ENCODE measurements around the gene BORCS5. TPM values are rescaled to one million over a fixed set of nuclear protein-coding genes. Genes with fewer than 3 reads are reported as not detected.
"Not testable (repeated sequence)": the region's sequence is repeated elsewhere in the genome, so short reads cannot be mapped to it uniquely, and the experiment has no call there.

BORCS5 gene
- total RNA-seq, 1 experiment from 2014 or later = 6.4 TPM

DNA sequence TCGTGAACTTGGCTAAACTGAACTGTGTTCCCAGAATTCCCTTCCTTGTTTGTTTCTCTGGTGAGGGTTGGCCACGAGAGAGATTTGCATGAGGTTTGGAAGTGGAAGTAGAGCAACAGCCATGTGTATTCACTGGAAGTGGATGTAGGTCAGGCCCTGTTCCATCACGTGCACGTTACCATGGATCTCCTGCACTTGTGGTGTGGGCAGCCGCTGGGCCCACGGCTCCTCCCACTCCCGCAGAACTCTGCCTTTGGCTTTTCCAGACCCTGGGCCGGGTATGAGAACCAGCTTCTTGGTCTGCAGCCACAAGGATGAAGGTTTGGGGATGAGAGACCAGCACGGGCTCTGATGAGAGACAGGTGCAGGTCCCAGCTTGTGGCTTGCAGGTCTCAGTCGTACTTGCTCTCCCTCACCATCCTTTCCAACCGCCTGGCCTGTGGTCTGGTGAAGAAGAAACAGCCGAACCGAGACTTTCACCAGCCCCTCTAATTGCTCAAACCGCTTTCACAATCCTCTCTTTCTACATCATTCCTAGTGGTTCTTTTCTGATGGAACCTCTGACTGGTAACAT is 110.9 kb downstream of the BORCS5 start:
- no peaks in the 10 kb centered on the region for H3K9me2 ChIP-seq (replicated peaks; ENCODE audit: insufficient read depth, low read length)
- no peaks in the 10 kb centered on the region for H3K4me1 ChIP-seq (ENCODE audit: low read length)
- H3K9ac ChIP-seq (ENCODE audit: low read length) = no peak overlapping the region
- H3K9me3 ChIP-seq (ENCODE audit: low read length) = no peaks in the 10 kb centered on the region
- no peak overlapping the region for H3K27ac ChIP-seq (ENCODE audit: low read length)
- H2AFZ ChIP-seq (ENCODE audit: low read length) = no peak overlapping the region
- H3K4me3 ChIP-seq (ENCODE audit: low read length) = no peak overlapping the region
- H4K20me1 ChIP-seq (ENCODE audit: insufficient read depth, low read depth, low read length) = no peaks in the 10 kb centered on the region
- no peak overlapping the region for H3K4me2 ChIP-seq (ENCODE audit: low read depth, low read length, poor library complexity, severe bottlenecking)
- H3K36me3 ChIP-seq (ENCODE audit: insufficient read depth, low read length) = no peaks in the 10 kb centered on the region
- H3K27me3 ChIP-seq (ENCODE audit: low read length) = no peaks in the 10 kb centered on the region
- no peaks in the 10 kb centered on the region for H3K79me2 ChIP-seq (ENCODE audit: low read length)
- no peak for DNase-seq

DNA sequence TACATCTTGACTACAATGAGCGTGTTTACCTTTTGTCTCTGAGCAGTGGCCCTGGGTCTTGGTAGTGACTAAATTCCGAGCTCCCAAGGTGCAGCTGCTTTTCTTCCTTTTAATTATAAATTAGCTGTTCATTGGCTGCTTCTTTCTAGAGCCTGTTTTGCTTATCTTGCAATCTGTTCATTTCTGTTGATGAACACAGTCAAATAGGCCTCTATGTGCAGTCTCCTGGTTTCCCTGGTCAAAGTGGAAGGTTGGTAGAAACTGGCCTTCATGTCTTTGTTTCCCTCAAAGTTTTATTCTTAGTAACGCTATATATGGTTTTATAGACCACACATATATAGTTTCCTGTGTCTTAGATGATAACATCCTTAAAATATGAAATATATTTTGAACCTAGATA is 111.7 kb downstream of the BORCS5 start:
- Histone ChIP-seq H3K9me2 (replicated peaks; ENCODE audit: insufficient read depth, low read length) (no peaks in the 10 kb centered on the region), H3K79me2 (ENCODE audit: low read length) (no peaks in the 10 kb centered on the region), H4K20me1 (ENCODE audit: insufficient read depth, low read depth, low read length) (no peaks in the 10 kb centered on the region), H2AFZ (ENCODE audit: low read length) (no peak overlapping the region), H3K36me3 (ENCODE audit: insufficient read depth, low read length) (no peaks in the 10 kb centered on the region), H3K9me3 (ENCODE audit: low read length) (no peaks in the 10 kb centered on the region), H3K4me1 (ENCODE audit: low read length) (no peaks in the 10 kb centered on the region), H3K27ac (ENCODE audit: low read length) (no peak overlapping the region), H3K27me3 (ENCODE audit: low read length) (no peaks in the 10 kb centered on the region), H3K9ac (ENCODE audit: low read length) (no peak overlapping the region), H3K4me3 (ENCODE audit: low read length) (no peak overlapping the region), H3K4me2 (ENCODE audit: low read depth, low read length, poor library complexity, severe bottlenecking) (no peak overlapping the region)
- no peak for DNase-seq

DNA sequence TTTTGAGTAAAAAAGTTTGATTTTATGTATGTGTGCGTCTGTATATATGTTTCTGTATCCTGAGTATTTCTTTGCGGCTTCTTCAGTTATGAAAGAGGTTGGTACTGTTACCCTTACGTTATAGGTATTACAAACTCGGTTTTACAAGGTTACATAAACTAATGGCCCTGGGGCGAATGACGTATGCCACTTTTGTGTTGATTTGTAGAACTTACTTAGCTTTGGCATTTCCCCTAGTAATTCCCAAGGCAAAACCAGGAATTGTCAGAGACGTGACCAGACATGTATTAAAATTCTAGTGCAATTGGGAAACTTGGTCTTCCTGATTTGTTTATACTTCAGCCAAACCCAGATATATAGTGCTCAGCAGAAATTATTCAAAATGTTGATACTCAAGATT is 112.5 kb downstream of the BORCS5 start:
- Histone ChIP-seq H3K9me3 (ENCODE audit: low read length) (no peaks in the 10 kb centered on the region), H4K20me1 (ENCODE audit: insufficient read depth, low read depth, low read length) (no peaks in the 10 kb centered on the region), H3K4me1 (ENCODE audit: low read length) (no peaks in the 10 kb centered on the region), H3K4me2 (ENCODE audit: low read depth, low read length, poor library complexity, severe bottlenecking) (no peak overlapping the region), H3K4me3 (ENCODE audit: low read length) (no peak overlapping the region), H3K27ac (ENCODE audit: low read length) (no peak overlapping the region), H3K27me3 (ENCODE audit: low read length) (no peaks in the 10 kb centered on the region), H2AFZ (ENCODE audit: low read length) (no peak overlapping the region), H3K79me2 (ENCODE audit: low read length) (no peaks in the 10 kb centered on the region), H3K9me2 (replicated peaks; ENCODE audit: insufficient read depth, low read length) (no peaks in the 10 kb centered on the region), H3K36me3 (ENCODE audit: insufficient read depth, low read length) (no peaks in the 10 kb centered on the region), H3K9ac (ENCODE audit: low read length) (no peak overlapping the region)
- DNase-seq = no peak

DNA sequence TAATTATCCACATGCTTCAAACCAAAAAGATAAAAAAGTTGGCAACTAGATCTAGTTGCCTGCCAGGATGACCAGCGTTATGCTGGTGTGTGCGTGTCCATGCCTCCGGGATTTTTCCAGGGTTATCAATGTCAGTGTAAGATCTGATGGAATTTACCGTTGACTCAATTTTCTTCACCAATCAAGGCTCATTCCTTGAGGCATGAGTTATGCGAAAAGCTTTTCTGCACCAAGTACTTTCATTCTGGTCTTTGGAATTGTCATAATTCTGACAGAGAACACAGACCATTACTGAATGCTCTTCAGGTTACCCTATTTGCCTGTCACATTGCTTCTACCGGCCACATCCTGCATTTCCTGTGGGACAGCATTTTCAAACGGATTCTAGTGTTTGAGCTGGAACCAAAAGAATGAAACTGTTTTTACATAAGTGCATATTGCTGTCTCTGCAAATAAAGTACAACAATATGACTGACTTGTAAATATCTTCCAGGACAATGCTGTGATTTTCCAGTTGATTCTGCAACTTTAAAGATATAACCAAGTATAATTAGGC is 114.0 kb downstream of the BORCS5 start:
- Histone ChIP-seq H2AFZ (ENCODE audit: low read length) (no peak overlapping the region), H3K36me3 (ENCODE audit: insufficient read depth, low read length) (no peaks in the 10 kb centered on the region), H3K27ac (ENCODE audit: low read length) (no peak overlapping the region), H3K4me1 (ENCODE audit: low read length) (no peaks in the 10 kb centered on the region), H3K9ac (ENCODE audit: low read length) (no peak overlapping the region), H3K4me2 (ENCODE audit: low read depth, low read length, poor library complexity, severe bottlenecking) (no peak overlapping the region), H3K9me2 (replicated peaks; ENCODE audit: insufficient read depth, low read length) (no peaks in the 10 kb centered on the region), H3K79me2 (ENCODE audit: low read length) (no peaks in the 10 kb centered on the region), H3K9me3 (ENCODE audit: low read length) (no peaks in the 10 kb centered on the region), H3K27me3 (ENCODE audit: low read length) (no peaks in the 10 kb centered on the region), H3K4me3 (ENCODE audit: low read length) (no peak overlapping the region), H4K20me1 (ENCODE audit: insufficient read depth, low read depth, low read length) (0 out of 2 replicates have a peak, but pooled peaks cover 3% of the 10 kb centered on the region)
- DNase-seq = no peak

DNA sequence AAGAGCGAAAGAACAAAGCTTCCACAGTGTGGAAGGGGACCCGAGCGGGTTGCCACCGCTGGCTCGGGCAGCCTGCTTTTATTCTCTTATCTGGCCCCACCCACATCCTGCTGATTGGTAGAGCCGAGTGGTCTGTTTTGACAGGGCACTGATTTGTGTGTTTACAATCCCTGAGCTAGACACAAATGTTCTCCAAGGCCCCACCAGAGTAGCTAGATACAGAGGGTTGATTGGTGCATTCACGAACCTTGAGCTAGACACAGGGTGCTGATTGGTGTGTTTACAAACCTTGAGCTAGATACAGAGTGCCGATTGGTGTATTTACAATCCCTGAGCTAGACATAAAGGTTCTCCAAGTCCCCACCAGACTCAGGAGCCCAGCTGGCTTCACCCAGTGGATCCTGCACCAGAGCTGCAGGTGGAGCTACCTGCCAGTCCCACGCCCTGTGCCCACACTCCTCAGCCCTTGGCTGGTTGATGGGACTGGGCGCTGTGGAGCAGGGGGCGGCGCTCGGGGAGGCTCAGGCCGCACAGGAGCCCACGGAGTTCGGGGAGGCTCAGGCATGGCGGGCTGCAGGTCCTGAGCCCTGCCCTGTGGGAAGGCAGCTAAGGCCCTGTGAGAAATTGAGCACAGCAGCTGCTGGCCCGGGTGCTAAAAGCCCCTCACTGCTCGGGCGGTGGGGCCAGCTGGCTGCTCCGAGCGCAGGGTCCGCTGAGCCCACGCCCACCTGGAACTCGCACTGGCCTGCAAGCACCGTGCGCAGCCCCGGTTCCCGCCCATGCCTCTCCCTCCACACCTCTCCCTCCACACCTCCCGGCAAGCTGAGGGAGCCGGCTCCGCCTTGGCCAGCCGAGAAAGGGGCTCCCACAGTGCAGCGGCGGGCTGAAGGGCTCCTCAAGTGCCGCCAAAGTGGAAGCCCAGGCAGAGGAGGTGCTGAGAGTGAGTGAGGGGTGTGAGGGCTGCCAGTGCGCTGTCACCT is 115.4 kb downstream of the BORCS5 start:
- not testable (repeated sequence) for H3K4me1 ChIP-seq (ENCODE audit: low read length); H2AFZ ChIP-seq (ENCODE audit: low read length); H3K4me2 ChIP-seq (ENCODE audit: low read depth, low read length, poor library complexity, severe bottlenecking); H3K9ac ChIP-seq (ENCODE audit: low read length); H4K20me1 ChIP-seq (ENCODE audit: insufficient read depth, low read depth, low read length); H3K9me3 ChIP-seq (ENCODE audit: low read length); H3K36me3 ChIP-seq (ENCODE audit: insufficient read depth, low read length); H3K4me3 ChIP-seq (ENCODE audit: low read length); H3K9me2 ChIP-seq (replicated peaks; ENCODE audit: insufficient read depth, low read length); H3K27me3 ChIP-seq (ENCODE audit: low read length); H3K27ac ChIP-seq (ENCODE audit: low read length); H3K79me2 ChIP-seq (ENCODE audit: low read length); DNase-seq

DNA sequence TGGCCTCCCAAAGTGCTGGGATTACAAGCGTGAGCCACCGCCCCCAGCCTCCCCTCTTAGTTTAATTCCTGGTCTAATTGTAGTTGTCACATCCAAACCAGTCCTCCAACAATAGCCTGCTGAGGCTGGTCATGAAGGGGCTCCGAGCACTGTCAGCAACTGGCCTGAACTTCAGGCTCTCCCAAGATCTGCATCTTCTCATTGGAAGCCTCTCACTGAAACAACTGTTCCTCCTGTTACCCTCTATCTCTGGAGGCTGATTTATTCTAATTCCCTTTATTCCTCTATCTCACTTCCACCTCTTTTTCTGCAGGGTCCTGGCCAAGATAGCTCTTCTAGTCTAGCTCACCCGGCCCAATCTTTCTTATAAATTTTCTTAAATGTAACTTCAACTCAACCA is 116.3 kb downstream of the BORCS5 start:
- no peaks in the 10 kb centered on the region for H3K9me3 ChIP-seq (ENCODE audit: low read length)
- H3K79me2 ChIP-seq (ENCODE audit: low read length) = no peaks in the 10 kb centered on the region
- H3K4me1 ChIP-seq (ENCODE audit: low read length) = no peaks in the 10 kb centered on the region
- no peak overlapping the region for H3K4me3 ChIP-seq (ENCODE audit: low read length)
- no peaks in the 10 kb centered on the region for H3K36me3 ChIP-seq (ENCODE audit: insufficient read depth, low read length)
- H3K9me2 ChIP-seq (replicated peaks; ENCODE audit: insufficient read depth, low read length) = no peaks in the 10 kb centered on the region
- no peaks in the 10 kb centered on the region for H3K27me3 ChIP-seq (ENCODE audit: low read length)
- no peak overlapping the region for H3K9ac ChIP-seq (ENCODE audit: low read length)
- no peak overlapping the region for H3K4me2 ChIP-seq (ENCODE audit: low read depth, low read length, poor library complexity, severe bottlenecking)
- no peak overlapping the region for H3K27ac ChIP-seq (ENCODE audit: low read length)
- H4K20me1 ChIP-seq (ENCODE audit: insufficient read depth, low read depth, low read length) = 0 out of 2 replicates have a peak, but pooled peaks cover 3% of the 10 kb centered on the region
- DNase-seq = no peak
- no peak overlapping the region for H2AFZ ChIP-seq (ENCODE audit: low read length)

DNA sequence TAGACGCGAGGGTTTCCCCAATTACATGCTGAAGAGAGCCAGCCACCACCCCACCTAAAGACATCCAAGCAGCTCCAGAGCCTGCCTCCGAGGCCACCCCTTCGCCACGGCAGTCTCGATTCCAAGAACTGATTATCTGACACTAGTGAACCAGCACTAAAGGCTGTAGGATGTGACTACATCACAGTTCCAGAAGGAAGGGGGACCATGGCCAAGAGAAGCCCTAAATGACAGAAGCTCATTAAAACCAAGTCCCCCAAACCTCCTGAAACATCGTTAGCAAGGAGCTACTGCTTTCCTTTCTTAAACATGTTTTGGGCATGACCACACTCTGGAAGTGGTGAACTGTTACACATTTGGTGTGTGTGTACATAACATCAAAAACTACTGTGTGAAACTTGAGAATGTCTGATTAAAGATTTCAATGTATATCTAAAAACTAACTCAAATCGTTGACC is 117.6 kb downstream of the BORCS5 start:
- Histone ChIP-seq H4K20me1 (ENCODE audit: insufficient read depth, low read depth, low read length) (0 out of 2 replicates have a peak, but pooled peaks cover 3% of the 10 kb centered on the region), H3K4me3 (ENCODE audit: low read length) (no peak overlapping the region), H3K27me3 (ENCODE audit: low read length) (no peaks in the 10 kb centered on the region), H3K9me2 (replicated peaks; ENCODE audit: insufficient read depth, low read length) (no peaks in the 10 kb centered on the region), H3K9me3 (ENCODE audit: low read length) (no peaks in the 10 kb centered on the region), H3K36me3 (ENCODE audit: insufficient read depth, low read length) (no peaks in the 10 kb centered on the region), H3K27ac (ENCODE audit: low read length) (no peak overlapping the region), H3K9ac (ENCODE audit: low read length) (no peak overlapping the region), H3K4me1 (ENCODE audit: low read length) (no peaks in the 10 kb centered on the region), H2AFZ (ENCODE audit: low read length) (no peak overlapping the region), H3K79me2 (ENCODE audit: low read length) (no peaks in the 10 kb centered on the region), H3K4me2 (ENCODE audit: low read depth, low read length, poor library complexity, severe bottlenecking) (no peak overlapping the region)
- no peak for DNase-seq

All from Karpas-422 (cell line).